HAP-1 (cell line): ENCODE data around the gene PPM1H.

Source experiments
- DNase-seq, 2 experiments: peaks; one replicate each; pipeline ENCODE4 v3.0.0-alpha.2; 2016 to 2020; ENCODE audit warnings: low spot score in 2 of 2
- H3K27me3 ChIP-seq: fragments of 250-450 bp; sonication (Bioruptor Pico); 2 replicates; pipeline ENCODE4 v1.5.1; 2020; ENCODE audit warnings: low read depth, mild to moderate bottlenecking, moderate library complexity
- H3K36me3 ChIP-seq: fragments of 250-450 bp; sonication (Bioruptor Pico); replicated peaks from 2 replicates; pipeline ENCODE4 v1.5.1; 2020; ENCODE audit warnings: mild to moderate bottlenecking
- H3K4me1 ChIP-seq: fragments of 250-450 bp; sonication (Bioruptor Pico); 2 replicates; pipeline ENCODE4 v1.5.1; 2020; ENCODE audit warnings: mild to moderate bottlenecking
- H3K4me3 ChIP-seq: fragments of 250-450 bp; sonication (Bioruptor Pico); 2 replicates; pipeline ENCODE4 v1.5.1; 2020; ENCODE audit warnings: mild to moderate bottlenecking, moderate library complexity
- H3K9me3 ChIP-seq: fragments of 250-450 bp; sonication (Bioruptor Pico); 2 replicates; pipeline ENCODE4 v1.5.1; 2020; ENCODE audit warnings: mild to moderate bottlenecking, moderate library complexity
- in situ Hi-C: fragments of 300-500 bp; cut with MboI; formaldehyde crosslinking; loops from 3 replicates; pipeline ENCODE4 v1.14.3; 2020; ENCODE audit warnings: low sequenced_read_pairs, inconsistent platforms, mixed read lengths

Gene PPM1H

GRCh38 chr12:62912644-62913043 lies 22.3 kb downstream of the PPM1H start:
- Histone ChIP-seq H3K27me3 (no peaks in the 10 kb centered on the region), H3K4me3 (no peak overlapping the region), H3K9me3 (no peaks in the 10 kb centered on the region), H3K36me3 (no peaks in the 10 kb centered on the region), H3K4me1 (peaks cover 16% of the 10 kb centered on the region)
- no peak for DNase-seq
- in situ Hi-C loops: no loop called here

GRCh38 chr12:62911286-62911685 lies 23.7 kb downstream of the PPM1H start:
- Histone ChIP-seq H3K36me3 (no peaks in the 10 kb centered on the region), H3K4me1 (peaks cover 11% of the 10 kb centered on the region), H3K4me3 (no peak overlapping the region), H3K9me3 (no peaks in the 10 kb centered on the region), H3K27me3 (no peaks in the 10 kb centered on the region)
- in situ Hi-C loops: no loop called here
- DNase-seq: no peak

GRCh38 chr12:62910549-62911169 lies 24.3 kb downstream of the PPM1H start:
- Histone ChIP-seq H3K9me3 (no peaks in the 10 kb centered on the region), H3K4me1 (peaks cover 11% of the 10 kb centered on the region), H3K4me3 (no peak overlapping the region), H3K36me3 (no peaks in the 10 kb centered on the region), H3K27me3 (no peaks in the 10 kb centered on the region)
- no peak for DNase-seq
- in situ Hi-C loops: no loop called here

GRCh38 chr12:62909340-62909739 lies 25.6 kb downstream of the PPM1H start:
- H3K4me1 ChIP-seq: peaks cover 3% of the 10 kb centered on the region
- H3K27me3 ChIP-seq: no peaks in the 10 kb centered on the region
- H3K4me3 ChIP-seq: no peak overlapping the region
- no peak for DNase-seq
- in situ Hi-C loops: no loop called here
- no peaks in the 10 kb centered on the region for H3K36me3 ChIP-seq
- H3K9me3 ChIP-seq: no peaks in the 10 kb centered on the region

- in situ Hi-C loops: no loop called here
- H3K27me3 ChIP-seq: no peaks in the 10 kb centered on the region
Measured at GRCh38 chr12:62908674-62909073, 26.3 kb downstream of the PPM1H start.

GRCh38 chr12:62907561-62907960 lies 27.4 kb downstream of the PPM1H start:
- H3K27me3 ChIP-seq: no peaks in the 10 kb centered on the region
- in situ Hi-C loops: no loop called here
- H3K36me3 ChIP-seq: no peaks in the 10 kb centered on the region
- no peak for DNase-seq
- no peak overlapping the region for H3K4me3 ChIP-seq
- H3K9me3 ChIP-seq: no peaks in the 10 kb centered on the region
- 0 out of 2 replicates have a peak, but pooled peaks cover 3% of the 10 kb centered on the region for H3K4me1 ChIP-seq

More at GRCh38 chr12:62908674-62909073, 26.3 kb downstream of the PPM1H start:
- DNase-seq: no peak
- no peaks in the 10 kb centered on the region for H3K36me3 ChIP-seq
- H3K9me3 ChIP-seq: no peaks in the 10 kb centered on the region
- no peak overlapping the region for H3K4me3 ChIP-seq
- H3K4me1 ChIP-seq: 0 out of 2 replicates have a peak, but pooled peaks cover 3% of the 10 kb centered on the region

GRCh38 chr12:62907078-62907477 lies 27.9 kb downstream of the PPM1H start:
- H3K4me3 ChIP-seq: no peak overlapping the region
- H3K27me3 ChIP-seq: no peaks in the 10 kb centered on the region
- no peaks in the 10 kb centered on the region for H3K36me3 ChIP-seq
- no peaks in the 10 kb centered on the region for H3K9me3 ChIP-seq
- no peak for DNase-seq
- H3K4me1 ChIP-seq: 0 out of 2 replicates have a peak, but pooled peaks cover 3% of the 10 kb centered on the region
- in situ Hi-C loops: no loop called here

- Histone ChIP-seq H3K9me3 (no peaks in the 10 kb centered on the region), H3K36me3 (no peaks in the 10 kb centered on the region), H3K4me1 (no peaks in the 10 kb centered on the region), H3K27me3 (no peaks in the 10 kb centered on the region), H3K4me3 (no peak overlapping the region)
- in situ Hi-C loops: no loop called here
- DNase-seq: no peak
Measured at GRCh38 chr12:62903151-62903550, 31.8 kb downstream of the PPM1H start.

GRCh38 chr12:62900686-62901272 lies 34.2 kb downstream of the PPM1H start:
- DNase-seq: no peak
- Histone ChIP-seq H3K27me3 (no peaks in the 10 kb centered on the region), H3K4me1 (no peaks in the 10 kb centered on the region), H3K4me3 (no peak overlapping the region), H3K9me3 (no peaks in the 10 kb centered on the region), H3K36me3 (no peaks in the 10 kb centered on the region)
- in situ Hi-C loops: no loop called here

GRCh38 chr12:62899568-62900390 lies 35.2 kb downstream of the PPM1H start:
- in situ Hi-C loops: no loop called here
- no peaks in the 10 kb centered on the region for H3K27me3 ChIP-seq
- no peak overlapping the region for H3K4me3 ChIP-seq
- no peaks in the 10 kb centered on the region for H3K4me1 ChIP-seq
- no peak for DNase-seq
- H3K9me3 ChIP-seq: no peaks in the 10 kb centered on the region
- H3K36me3 ChIP-seq: no peaks in the 10 kb centered on the region

- no peaks in the 10 kb centered on the region for H3K27me3 ChIP-seq
- in situ Hi-C loops: no loop called here
- no peak overlapping the region for H3K4me3 ChIP-seq
- H3K4me1 ChIP-seq: no peaks in the 10 kb centered on the region
- no peaks in the 10 kb centered on the region for H3K9me3 ChIP-seq
- DNase-seq: no peak
- no peaks in the 10 kb centered on the region for H3K36me3 ChIP-seq
Measured at GRCh38 chr12:62898526-62898925, 36.4 kb downstream of the PPM1H start.

- no peaks in the 10 kb centered on the region for H3K9me3 ChIP-seq
- H3K36me3 ChIP-seq: no peaks in the 10 kb centered on the region
- DNase-seq: no peak
- no peaks in the 10 kb centered on the region for H3K27me3 ChIP-seq
- H3K4me3 ChIP-seq: no peak overlapping the region
- in situ Hi-C loops: no loop called here
- H3K4me1 ChIP-seq: no peaks in the 10 kb centered on the region
Measured at GRCh38 chr12:62895351-62895877, 39.5 kb downstream of the PPM1H start.

- Histone ChIP-seq H3K4me1 (no peaks in the 10 kb centered on the region), H3K36me3 (no peaks in the 10 kb centered on the region), H3K4me3 (no peak overlapping the region), H3K27me3 (no peaks in the 10 kb centered on the region), H3K9me3 (no peaks in the 10 kb centered on the region)
- in situ Hi-C loops: no loop called here
- DNase-seq: no peak
Measured at GRCh38 chr12:62893276-62893675, 41.7 kb downstream of the PPM1H start.
